ENCODE results near the gene ATL3.

Gene ATL3

DNA sequence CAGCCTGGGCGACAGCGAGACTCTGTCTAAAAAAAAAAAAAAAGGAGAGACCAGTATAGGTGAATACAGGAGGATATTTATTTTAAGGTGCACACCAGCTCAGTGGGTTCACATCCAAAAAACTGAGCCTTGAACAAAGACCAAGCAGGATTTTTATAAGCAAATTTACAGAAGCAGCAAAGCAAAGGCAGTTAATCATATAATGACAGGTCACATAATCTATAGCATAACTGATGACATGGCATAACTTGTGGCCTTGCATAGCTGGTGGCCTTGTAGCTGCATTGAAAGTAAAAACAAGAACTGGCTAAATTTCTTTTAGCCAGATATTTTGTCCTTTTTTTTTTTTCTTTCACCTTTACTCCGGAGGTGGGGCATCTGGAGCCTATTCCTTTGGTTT lies 54.2 kb downstream of the ATL3 start:
- ChIA-PET CTCF (no interaction called here), POLR2A (ENCODE audit: low non-redundant PET) (no interaction called here)
- H3K27ac ChIP-seq = no peak overlapping the region

DNA sequence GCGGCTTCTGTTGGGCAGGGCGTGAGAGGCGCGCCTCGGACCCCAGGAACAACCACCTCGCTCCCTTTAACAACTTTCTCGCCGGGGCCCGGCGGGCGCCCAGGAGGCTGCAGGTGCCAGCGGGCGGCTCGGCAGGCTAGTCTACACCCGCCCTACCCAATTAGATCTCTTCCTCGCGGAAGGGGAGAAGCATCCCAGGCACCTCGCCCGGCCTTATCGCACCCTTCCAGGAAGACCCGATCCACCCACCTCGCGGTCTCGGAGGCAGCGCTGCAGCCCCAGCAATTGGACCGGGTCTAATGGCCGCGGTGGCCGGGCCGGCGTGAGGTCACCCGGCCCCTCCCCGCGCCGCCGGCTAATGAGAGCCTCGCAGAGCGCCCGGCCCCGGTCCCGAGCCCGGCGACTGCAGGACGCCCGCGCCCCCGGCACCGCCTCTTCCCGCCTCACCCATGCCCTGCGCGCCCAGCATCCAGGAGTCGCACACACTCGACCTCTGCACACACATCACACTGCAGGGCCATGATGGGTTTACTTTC lies 57.0 kb downstream of the ATL3 start, which contains the start of gene PLAAT3:
Gene PLAAT3, minus strand, starts transcription at position 298 of the 536 bp plus-strand sequence. CDS start 419 bp downstream, outside the sequence.
- CTCF ChIA-PET = interaction anchor here (0.5 kb wide), 1 partner anchor 12 kb away, joined by 3 read pairs; no protein-coding TSS in a partner anchor
- DNase-seq (ENCODE audit: low spot score) = no peak
- POLR2A ChIA-PET (ENCODE audit: low non-redundant PET) = no interaction called here

More for the DNA sequence above, 54.2 kb downstream of the ATL3 start:
- TF ChIP-seq, protein P1, sequence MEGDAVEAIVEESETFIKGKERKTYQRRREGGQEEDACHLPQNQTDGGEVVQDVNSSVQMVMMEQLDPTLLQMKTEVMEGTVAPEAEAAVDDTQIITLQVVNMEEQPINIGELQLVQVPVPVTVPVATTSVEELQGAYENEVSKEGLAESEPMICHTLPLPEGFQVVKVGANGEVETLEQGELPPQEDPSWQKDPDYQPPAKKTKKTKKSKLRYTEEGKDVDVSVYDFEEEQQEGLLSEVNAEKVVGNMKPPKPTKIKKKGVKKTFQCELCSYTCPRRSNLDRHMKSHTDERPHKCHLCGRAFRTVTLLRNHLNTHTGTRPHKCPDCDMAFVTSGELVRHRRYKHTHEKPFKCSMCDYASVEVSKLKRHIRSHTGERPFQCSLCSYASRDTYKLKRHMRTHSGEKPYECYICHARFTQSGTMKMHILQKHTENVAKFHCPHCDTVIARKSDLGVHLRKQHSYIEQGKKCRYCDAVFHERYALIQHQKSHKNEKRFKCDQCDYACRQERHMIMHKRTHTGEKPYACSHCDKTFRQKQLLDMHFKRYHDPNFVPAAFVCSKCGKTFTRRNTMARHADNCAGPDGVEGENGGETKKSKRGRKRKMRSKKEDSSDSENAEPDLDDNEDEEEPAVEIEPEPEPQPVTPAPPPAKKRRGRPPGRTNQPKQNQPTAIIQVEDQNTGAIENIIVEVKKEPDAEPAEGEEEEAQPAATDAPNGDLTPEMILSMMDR (conservative IDR thresholded peaks at IDR 0.05; ENCODE audit: low read depth) = no peak
- no peak for DNase-seq (ENCODE audit: low spot score)

DNA sequence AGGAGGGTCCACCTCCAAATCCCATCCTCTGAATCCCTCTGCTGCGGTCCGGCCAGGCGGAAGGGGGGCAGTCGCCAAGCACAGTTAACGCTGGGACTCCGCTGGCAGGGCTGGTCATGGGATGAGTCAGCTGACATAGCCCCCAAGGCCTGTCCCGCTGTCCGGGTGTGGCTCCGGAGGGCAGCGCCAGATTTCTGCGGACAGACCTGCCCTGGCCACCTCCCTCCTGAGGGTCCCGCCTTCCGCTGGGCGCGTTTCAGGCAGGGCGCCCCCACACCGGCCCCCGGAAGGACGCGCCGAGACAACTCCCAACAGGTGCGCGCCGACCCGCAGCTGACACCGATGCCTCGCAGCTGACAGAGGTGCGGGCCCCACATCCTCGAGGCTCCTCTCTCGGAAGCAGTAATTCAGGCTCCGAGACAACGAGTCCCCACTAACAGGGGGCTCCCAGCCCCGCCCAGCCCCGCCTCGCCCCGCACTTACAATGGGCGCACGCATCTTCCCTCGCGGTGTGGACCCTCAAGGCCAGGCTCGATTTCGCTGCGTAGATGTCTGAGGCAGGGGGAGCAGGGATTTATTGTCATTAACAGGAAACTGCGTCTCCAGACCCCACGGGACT lies 57.5 kb downstream of the ATL3 start:
- H3K27ac ChIP-seq = no peak overlapping the region
- TF ChIP-seq, protein P1 (conservative IDR thresholded peaks at IDR 0.05; ENCODE audit: low read depth) = no peak
- POLR2A ChIA-PET (ENCODE audit: low non-redundant PET) = no interaction called here
- CTCF ChIA-PET = interaction anchor here (0.5 kb wide), 1 partner anchor 11 kb away, joined by 3 read pairs; no protein-coding TSS in a partner anchor
- no peak for DNase-seq (ENCODE audit: low spot score)

More for the DNA sequence above, 57.0 kb downstream of the ATL3 start, which contains the start of gene PLAAT3:
- H3K27ac ChIP-seq = no peak within 1 kb of the TSS
- TF ChIP-seq, protein P1 (conservative IDR thresholded peaks at IDR 0.05; ENCODE audit: low read depth) = no peak

DNA sequence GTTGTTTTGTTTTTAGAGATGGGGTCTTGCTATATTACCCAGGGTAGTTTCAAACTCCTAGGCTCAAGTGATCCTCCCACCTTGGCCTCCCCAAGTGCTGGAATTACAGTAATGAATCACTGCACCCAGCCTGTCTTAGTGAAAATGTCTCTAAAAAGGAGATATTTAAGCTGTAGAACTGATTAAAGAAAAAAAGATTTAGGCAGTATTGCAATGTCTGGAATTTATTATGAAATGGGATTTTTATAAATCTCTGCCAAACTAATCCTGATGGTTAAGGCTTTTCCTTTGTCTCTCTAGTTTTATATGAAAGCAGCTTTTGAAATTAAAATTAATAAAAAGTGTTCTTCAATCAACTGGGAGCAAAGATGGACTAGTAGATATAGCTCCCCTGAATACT lies 59.0 kb downstream of the ATL3 start:
- POLR2A ChIA-PET (ENCODE audit: low non-redundant PET) = no interaction called here
- DNase-seq (ENCODE audit: low spot score) = no peak
- no peak overlapping the region for H3K27ac ChIP-seq
- TF ChIP-seq, protein P1 (conservative IDR thresholded peaks at IDR 0.05; ENCODE audit: low read depth) = no peak
- CTCF ChIA-PET = no interaction called here

DNA sequence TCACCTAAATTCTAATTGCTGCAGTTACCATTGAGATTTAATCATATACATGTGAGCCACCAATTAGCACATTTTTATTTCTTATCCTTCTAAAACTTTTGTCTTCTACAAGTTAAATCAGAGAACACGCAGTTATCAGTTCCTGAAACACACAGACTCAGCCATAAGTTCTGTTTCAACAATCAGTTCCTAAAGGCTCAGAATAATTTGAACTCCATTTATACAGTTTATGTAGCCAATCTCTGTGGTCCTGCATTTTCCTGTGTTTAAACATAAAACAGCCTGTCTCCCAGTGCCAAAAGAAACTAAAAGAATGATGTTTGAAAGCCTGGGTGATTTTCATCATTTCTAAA lies 59.8 kb downstream of the ATL3 start:
- ChIA-PET CTCF (no interaction called here), POLR2A (ENCODE audit: low non-redundant PET) (no interaction called here)
- DNase-seq (ENCODE audit: low spot score) = no peak
- H3K27ac ChIP-seq = no peak overlapping the region
- TF ChIP-seq, protein P1 (conservative IDR thresholded peaks at IDR 0.05; ENCODE audit: low read depth) = no peak

DNA sequence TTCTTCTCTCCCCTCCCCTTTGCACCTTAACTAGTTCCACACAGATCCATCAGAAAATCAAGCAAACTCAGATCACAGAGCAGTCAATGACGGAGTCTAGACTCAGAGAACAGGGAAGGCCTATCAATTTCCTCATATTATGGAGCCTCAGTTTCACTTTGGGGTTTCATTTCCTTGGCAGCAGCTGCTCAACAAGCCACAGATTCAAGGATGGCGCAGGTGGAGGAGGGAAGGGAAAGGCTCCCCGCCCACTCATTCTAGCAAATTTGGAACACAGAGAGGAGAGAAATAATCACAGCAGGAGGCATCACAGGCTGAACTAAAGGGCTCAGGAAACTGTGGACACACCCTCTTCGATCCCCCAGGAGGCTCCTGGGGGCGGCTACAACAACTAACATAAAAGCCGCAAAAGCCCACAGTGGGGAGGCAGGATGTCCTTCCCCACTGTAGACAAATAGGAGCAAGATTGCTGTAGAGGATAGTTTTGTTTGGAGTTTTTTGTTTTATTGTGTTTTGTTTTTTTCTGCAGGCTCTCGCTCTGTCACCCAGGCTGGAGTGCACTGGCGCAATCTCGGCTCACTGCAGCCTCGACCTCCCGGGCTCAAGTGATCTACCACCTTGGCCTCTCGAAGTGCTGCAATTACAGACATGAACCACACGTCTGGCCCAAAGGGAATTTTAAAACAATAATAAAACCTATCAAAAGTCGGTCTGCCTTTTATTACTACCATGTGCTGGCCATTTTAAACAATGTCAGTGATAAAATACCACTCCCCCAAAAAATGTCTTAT lies 60.4 kb downstream of the ATL3 start:
- no peak overlapping the region for H3K27ac ChIP-seq
- TF ChIP-seq, protein P1 (conservative IDR thresholded peaks at IDR 0.05; ENCODE audit: low read depth) = no peak
- ChIA-PET POLR2A (ENCODE audit: low non-redundant PET) (no interaction called here), CTCF (interaction anchor here (0.6 kb wide), 1 partner anchor 233 kb away, joined by 7 read pairs; no protein-coding TSS in a partner anchor)
- no peak for DNase-seq (ENCODE audit: low spot score)
